ENCODE data around the gene B4GALT1. TPM values are rescaled to one million over a fixed set of nuclear protein-coding genes. Genes with fewer than 3 reads are reported as not detected.

The B4GALT1 gene
- total RNA-seq, 4 donors from 2014 or later = 51.6 to 74.4 (median 65.3) TPM

DNA sequence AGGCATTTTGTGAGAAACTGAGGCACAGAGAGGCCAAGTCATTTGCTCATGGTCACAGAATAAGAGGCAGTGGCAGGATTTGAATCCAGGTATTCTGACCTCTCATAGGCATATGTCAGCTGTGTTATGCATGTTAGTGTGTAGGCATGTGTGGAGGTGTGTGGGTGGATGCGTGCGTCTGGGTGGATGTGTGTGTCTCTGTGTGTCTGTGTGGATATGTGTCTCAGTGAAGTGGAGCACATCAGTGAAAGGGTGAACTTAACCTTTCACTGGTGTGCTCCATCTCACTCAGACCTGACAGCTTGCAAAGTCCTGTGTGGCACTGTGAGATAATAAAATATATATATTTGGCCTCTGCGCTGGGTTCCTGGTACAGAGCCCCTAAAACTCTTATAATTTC, 58.7 kb downstream of the B4GALT1 start:
- Histone ChIP-seq H3K4me3 (no peak overlapping the region), H3K4me1 (peaks cover 0 to 22% (median 7%) of the 10 kb centered on the region in 4 donors), H3K36me3 (peaks cover 0 to 39% (median 6%) of the 10 kb centered on the region in 3 donors), H3K27me3 (no peaks in the 10 kb centered on the region), H3K9me3 (no peaks in the 10 kb centered on the region), H3K27ac (no peak overlapping the region)
- WGBS, 2 donors = 90 to 96% methylated on average over 3 of the region's 3 CpGs
- TF ChIP-seq, protein P1, sequence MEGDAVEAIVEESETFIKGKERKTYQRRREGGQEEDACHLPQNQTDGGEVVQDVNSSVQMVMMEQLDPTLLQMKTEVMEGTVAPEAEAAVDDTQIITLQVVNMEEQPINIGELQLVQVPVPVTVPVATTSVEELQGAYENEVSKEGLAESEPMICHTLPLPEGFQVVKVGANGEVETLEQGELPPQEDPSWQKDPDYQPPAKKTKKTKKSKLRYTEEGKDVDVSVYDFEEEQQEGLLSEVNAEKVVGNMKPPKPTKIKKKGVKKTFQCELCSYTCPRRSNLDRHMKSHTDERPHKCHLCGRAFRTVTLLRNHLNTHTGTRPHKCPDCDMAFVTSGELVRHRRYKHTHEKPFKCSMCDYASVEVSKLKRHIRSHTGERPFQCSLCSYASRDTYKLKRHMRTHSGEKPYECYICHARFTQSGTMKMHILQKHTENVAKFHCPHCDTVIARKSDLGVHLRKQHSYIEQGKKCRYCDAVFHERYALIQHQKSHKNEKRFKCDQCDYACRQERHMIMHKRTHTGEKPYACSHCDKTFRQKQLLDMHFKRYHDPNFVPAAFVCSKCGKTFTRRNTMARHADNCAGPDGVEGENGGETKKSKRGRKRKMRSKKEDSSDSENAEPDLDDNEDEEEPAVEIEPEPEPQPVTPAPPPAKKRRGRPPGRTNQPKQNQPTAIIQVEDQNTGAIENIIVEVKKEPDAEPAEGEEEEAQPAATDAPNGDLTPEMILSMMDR (IDR thresholded peaks at IDR 0.05) = no peak
- TF ChIP-seq EP300 (IDR thresholded peaks at IDR 0.05) = no peak
- TF ChIP-seq POLR2A (IDR thresholded peaks at IDR 0.05) = no peak
- DNase-seq (ENCODE audit: low spot score in 2 of 2) = no peak

- Histone ChIP-seq H3K27ac (peak overlapping the region; percentile 36 to 73 (median 56)), H3K27me3 (no peaks in the 10 kb centered on the region), H3K9me3 (no peaks in the 10 kb centered on the region), H3K36me3 (peaks cover 0 to 32% (median 3%) of the 10 kb centered on the region in 3 donors), H3K4me1 (peaks cover 0 to 26% (median 7%) of the 10 kb centered on the region in 4 donors), H3K4me3 (no peak overlapping the region)
- DNase-seq (ENCODE audit: low spot score in 2 of 2) = no peak
- no peak for TF ChIP-seq EP300 (IDR thresholded peaks at IDR 0.05)
- WGBS, 2 donors = 62 to 65% methylated on average over 5 of the region's 5 CpGs
These were observed 59.4 kb downstream of the B4GALT1 start for GRCh38 chr9:33107762-33108161.

DNA sequence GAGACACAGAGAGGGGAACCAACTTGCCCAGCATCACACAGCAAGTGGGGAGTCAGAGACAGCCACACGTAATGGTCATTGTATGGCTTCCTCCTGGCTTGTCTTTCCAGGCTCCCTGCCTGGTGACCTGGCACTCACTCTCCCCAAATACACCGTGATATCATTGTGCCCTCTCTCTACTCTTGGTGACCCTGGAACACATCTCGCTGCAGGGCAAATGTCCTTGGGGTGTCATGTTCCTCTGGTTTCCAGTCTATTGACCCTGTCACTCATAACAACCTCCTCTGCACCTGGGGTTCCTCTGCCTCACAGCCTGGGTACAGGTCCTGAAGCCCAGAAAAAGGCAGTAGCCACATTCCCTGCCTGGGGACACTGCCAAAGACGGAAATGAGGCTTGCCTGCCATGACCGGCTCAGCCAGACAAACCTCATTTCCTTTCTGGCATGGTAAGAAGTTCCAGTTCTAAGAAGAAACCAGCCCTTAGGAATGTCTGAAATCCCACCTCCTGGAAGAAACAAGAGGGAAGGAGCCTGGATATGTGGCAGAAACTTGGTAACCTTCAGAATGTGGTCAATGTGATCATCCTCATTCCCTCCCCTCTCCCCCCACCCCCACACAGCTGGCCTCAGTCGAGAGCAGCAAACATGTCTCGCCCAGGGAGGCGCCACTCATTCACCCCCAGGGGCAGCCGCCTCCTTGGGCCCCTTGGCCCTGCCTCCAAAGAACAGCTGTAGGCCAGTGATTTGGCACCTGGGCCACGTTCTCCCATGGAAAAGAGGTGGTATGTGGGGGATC, 60.1 kb downstream of the B4GALT1 start:
- H3K4me1 ChIP-seq = peaks cover 0 to 26% (median 7%) of the 10 kb centered on the region in 4 donors
- peak overlapping the region; percentile 36 to 73 (median 56) for H3K27ac ChIP-seq
- no peaks in the 10 kb centered on the region for H3K27me3 ChIP-seq
- no peak for DNase-seq (ENCODE audit: low spot score in 2 of 2)
- H3K36me3 ChIP-seq = peaks cover 0 to 24% (median under 1%) of the 10 kb centered on the region in 3 donors
- TF ChIP-seq, protein P1 (IDR thresholded peaks at IDR 0.05) = no peak
- TF ChIP-seq EP300 (IDR thresholded peaks at IDR 0.05) (no peak), POLR2A (IDR thresholded peaks at IDR 0.05) (no peak)
- no peaks in the 10 kb centered on the region for H3K9me3 ChIP-seq
- 51% methylated on average over 10 of the region's 10 CpGs for WGBS, 2 donors
- H3K4me3 ChIP-seq = no peak overlapping the region

DNA sequence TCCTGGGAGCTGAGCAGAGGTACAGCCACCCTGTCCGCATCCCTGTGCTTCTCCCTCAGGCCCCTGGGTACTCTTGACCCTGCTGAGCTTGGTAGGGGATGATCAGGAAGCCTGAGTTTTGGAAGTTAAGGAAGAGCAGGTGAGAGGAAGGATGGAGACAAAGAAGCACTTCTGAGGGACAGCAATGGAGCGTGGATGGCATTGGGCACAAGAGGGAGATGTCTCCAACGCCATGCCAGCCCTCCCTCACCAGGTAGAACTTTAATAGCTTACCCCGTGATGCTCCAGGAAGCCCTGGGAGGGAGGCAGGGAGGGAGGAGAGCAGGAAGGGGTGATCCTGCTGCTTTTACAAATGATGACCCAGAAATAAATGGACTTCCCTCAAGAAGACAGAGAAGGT, 60.8 kb downstream of the B4GALT1 start:
- no peaks in the 10 kb centered on the region for H3K27me3 ChIP-seq
- no peak overlapping the region for H3K4me3 ChIP-seq
- TF ChIP-seq POLR2A (IDR thresholded peaks at IDR 0.05) (no peak), EP300 (IDR thresholded peaks at IDR 0.05) (no peak)
- TF ChIP-seq, protein P1 (IDR thresholded peaks at IDR 0.05) = no peak
- WGBS, 2 donors = 72 to 82% methylated on average over 4 of the region's 4 CpGs
- H3K9me3 ChIP-seq = no peaks in the 10 kb centered on the region
- peaks cover 0 to 26% (median 7%) of the 10 kb centered on the region in 4 donors for H3K4me1 ChIP-seq
- H3K36me3 ChIP-seq = peaks cover 0 to 18% (median 0%) of the 10 kb centered on the region in 3 donors
- peak overlapping the region in 2 of 4 donors; percentile 60 to 73 for H3K27ac ChIP-seq
- DNase-seq (ENCODE audit: low spot score in 2 of 2) = no peak

DNA sequence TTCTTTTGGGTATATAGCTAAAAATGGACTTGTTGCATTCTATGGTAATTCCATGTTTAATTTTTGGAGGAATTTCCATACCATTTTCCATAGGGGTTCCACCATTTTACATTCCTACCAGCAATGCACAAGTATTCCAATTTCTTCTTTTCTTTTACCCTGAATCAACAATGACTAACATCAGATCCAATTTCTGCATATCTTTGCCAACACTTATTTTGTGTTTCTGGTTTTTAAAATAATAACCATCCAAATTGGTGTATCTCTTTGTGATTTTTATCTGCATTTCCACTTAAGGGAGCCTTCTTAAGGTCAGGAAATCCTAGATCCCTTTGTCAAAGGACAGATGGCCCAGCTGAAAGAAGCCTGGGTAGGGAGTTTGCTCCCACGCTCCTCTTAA, 61.2 kb downstream of the B4GALT1 start:
- TF ChIP-seq EP300 (IDR thresholded peaks at IDR 0.05) (no peak), POLR2A (IDR thresholded peaks at IDR 0.05) (no peak)
- TF ChIP-seq, protein P1 (IDR thresholded peaks at IDR 0.05) = no peak
- no peak for DNase-seq (ENCODE audit: low spot score in 2 of 2)
- Histone ChIP-seq H3K4me1 (peaks cover 0 to 26% (median 7%) of the 10 kb centered on the region in 4 donors), H3K27ac (peak overlapping the region in 1 of 4 donors; percentile 73), H3K9me3 (no peaks in the 10 kb centered on the region), H3K27me3 (no peaks in the 10 kb centered on the region), H3K4me3 (no peak overlapping the region), H3K36me3 (peaks cover 0 to 14% (median 0%) of the 10 kb centered on the region in 3 donors)
- WGBS, 2 donors = 81 to 96% methylated on average over 1 of the region's 1 CpG
